GM12874 (cell line): ENCODE results near the gene C6orf132.

Experiments
- TF ChIP-seq, protein P1 (sequence below): IDR thresholded peaks from 2 replicates; pipeline ENCODE4 v1.5.1; 2011; ENCODE audit warnings: low read depth, mild to moderate bottlenecking, control low read depth, low read length, moderate library complexity; ENCODE audit not compliant: insufficient read depth

The C6orf132 gene

DNA sequence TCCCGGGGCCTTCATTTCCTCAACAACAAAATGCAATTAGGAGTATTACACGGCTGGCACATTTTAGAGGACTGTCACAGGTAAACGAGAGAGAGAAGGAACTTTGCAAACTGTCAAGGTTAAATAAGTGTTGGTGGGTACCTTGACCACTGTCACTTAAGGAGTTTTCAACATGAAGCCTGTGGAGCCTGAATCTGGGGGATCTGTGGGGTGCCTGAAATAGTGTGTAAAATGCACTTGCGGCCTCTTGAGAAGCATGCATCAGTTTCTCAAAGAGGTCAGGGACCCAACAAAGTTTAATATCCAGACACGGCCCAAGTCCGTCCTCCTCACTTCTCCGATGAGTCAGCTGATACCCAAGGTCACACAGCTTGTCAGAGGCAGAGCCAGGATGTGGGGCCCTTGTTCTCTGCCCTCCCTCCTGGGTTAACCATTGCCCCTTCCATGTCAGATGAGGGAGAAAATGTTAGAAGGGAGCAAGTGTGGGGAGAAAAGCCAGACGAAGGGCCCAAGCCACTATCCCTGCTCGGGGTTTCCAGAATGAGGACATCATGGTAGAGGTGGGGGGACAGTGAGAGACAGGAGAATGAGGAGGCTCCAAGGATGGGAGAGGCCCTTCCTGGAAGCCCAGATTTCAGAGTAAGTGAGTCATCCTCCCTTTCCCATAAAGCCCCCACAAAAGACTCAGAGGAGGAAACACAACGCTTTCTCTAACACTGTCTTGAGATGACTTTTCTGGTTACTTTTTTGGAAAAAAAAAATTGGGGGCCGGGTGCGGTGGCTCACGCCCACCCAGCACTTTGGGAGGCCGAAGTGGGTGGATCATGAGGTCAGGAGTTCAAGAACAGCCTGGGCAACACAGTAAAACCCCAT lies 42.2 kb downstream of the C6orf132 start:
- TF ChIP-seq, protein P1, sequence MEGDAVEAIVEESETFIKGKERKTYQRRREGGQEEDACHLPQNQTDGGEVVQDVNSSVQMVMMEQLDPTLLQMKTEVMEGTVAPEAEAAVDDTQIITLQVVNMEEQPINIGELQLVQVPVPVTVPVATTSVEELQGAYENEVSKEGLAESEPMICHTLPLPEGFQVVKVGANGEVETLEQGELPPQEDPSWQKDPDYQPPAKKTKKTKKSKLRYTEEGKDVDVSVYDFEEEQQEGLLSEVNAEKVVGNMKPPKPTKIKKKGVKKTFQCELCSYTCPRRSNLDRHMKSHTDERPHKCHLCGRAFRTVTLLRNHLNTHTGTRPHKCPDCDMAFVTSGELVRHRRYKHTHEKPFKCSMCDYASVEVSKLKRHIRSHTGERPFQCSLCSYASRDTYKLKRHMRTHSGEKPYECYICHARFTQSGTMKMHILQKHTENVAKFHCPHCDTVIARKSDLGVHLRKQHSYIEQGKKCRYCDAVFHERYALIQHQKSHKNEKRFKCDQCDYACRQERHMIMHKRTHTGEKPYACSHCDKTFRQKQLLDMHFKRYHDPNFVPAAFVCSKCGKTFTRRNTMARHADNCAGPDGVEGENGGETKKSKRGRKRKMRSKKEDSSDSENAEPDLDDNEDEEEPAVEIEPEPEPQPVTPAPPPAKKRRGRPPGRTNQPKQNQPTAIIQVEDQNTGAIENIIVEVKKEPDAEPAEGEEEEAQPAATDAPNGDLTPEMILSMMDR = no peak

DNA sequence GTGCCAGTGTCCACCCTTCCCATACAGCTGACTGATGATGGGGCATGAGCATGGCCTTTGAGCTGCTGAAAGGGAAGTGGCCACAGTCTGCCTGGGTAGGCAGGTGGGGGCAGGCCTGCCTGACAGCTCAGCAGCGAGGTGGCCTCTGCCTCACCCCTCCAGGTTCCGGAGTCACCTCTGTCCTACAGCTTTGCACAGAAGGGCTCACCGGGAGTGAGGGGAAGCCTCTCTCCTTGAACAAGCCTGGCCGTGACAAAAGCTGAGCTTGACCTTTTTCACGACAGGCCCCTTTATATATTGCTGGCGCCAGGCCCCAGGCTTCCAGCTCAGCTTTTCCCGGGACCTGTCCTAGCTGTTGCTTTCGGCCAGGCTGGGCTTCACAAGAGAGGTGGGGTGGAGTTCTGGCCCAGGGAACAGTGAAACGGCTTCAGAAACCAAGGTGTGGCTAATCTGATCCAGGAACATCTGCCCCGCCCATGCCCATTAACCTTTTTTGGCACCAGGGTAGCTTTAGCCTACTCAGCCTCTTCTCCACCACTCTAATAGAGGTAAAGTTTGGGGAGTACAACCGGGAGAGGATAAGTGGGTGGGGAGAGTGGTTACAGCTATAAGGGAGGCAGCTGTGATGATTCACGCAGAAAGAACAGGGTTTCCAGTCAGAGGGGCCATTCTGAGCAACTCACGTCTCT lies 42.9 kb downstream of the C6orf132 start:
- TF ChIP-seq, protein P1 = no peak

DNA sequence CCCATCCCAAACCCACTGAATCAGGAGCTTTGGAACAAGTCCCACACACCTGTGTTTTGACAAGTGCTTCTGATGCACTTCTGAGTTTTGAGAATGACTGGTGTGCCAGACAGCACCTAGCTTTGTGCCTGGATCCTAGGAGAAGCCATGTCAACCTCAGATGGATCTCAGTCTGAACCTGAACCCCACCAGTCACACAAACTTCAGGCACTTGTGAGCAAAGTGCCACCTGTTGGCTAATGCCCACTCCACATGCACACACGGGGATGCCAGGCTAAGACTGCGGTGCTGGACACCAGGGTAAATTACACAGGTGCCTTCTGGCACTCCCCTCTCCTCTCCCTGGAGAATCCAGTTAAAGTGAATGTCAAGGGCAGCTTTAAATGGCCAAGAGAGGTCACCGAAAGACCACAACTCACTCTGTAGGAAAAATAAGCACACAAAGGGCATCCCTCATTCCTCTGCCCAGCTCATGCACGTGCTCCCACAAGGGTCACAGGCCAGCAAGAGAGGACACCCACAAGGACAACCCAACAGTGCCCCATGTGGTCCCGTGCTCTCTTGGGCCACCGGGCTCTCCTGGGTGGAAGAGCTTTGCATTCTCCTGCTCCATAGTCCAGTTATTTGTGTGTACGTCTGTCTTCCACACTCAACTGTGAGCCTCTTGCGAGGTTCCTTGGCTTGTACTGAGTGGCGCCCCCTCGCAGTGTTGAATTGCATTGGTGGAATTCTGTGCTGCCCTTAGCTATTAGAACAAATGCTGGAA lies 46.5 kb downstream of the C6orf132 start:
- TF ChIP-seq, protein P1 = no peak

DNA sequence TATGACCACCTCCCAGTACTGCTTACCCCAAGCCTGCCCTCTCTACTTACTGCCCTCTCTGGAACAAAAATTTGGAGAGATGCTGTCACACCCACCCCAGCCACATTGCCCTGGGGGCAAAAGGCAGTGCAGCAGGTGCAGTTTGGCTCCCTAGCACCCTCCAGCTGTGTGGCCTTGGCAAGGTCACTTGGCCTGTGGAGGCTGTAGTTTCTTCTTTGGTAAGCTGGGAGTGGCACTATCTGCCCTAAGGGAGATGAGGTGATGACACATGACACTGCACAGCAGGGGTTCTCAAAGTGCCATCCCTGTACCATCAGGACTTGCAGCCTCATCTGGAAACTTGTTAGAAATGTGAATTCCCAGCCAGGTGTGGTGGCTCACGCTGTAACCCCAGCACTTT lies 47.3 kb downstream of the C6orf132 start:
- TF ChIP-seq, protein P1 = no peak

DNA sequence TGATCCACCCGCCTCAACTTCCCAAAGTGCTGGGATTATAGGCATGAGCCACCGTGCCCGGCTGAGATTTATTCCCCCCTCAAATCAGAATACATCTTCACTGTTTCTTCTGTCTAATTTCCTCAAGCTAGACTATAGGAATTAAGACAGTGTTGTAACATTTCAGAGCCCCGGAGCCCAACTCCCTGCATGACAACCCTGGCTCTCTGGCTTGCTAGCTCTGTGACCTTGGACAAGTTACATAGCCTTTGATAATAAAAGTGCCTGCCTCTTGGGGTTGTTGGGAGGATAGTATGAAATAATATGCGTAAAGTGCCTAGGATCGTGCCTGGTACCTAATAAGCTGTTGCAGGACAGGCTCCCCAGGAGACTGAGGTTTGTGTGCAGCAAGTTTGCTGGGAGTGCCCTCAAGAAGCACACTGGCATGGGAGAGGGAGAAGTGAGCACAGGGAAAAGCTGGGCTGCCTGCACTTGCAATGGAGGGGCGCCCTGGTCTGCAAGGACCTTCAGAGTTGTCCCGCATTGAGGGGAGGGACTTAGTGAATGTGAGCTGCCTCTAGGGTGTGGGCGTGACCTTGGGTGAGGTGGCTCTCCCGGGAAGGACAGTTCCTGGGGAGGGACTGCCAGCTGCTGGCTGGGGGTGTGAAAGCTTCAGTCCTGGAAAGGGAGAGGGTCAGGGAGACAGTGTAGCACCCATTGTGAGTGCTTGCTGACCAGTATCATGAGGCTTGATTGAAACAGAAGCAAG lies 48.7 kb downstream of the C6orf132 start:
- TF ChIP-seq, protein P1 = no peak

DNA sequence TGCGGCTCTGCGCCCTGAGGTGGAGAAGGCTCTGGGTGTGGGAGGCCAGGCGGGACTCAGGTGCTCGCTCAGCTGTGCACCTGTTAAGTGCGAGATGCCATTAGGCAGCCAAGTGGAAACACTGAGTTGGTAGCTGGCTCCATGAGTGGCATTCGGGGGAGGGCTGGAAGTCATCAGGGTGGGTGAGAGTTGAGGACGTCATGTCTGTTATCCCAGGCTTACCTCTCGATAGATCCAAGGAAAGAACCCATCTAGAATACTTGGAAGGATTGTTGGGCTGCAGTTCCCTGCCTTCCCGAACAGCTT lies 50.7 kb downstream of the C6orf132 start:
- TF ChIP-seq, protein P1 = no peak
